Measurements from ENCODE around the gene MPC1L. TPM values are rescaled to one million over a fixed set of nuclear protein-coding genes. Genes with fewer than 3 reads are reported as not detected.
"Not testable (repeated sequence)": the region's sequence is repeated elsewhere in the genome, so short reads cannot be mapped to it uniquely, and the experiment has no call there.

MPC1L gene
- not detected for total RNA-seq

DNA sequence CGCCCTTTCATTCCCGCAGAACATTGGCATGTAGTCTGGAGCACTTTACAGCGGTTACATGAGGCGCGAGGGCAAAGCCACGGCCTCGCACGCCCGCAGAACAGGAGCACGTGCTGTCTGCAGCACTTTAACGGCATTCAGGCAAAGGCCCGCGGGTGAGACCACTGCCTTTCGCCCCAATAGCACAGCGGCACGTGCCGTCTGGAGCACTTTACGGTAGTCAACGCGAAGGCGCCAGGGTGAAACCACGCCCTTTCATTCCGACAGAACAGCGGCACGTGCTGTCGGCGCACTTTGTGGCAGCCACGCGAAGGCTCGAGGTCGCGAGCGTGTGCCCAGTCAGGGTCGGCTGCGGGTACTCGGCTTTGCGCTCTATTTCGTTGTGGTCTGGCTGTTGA is at the start of gene MPC1L:
Gene MPC1L, plus strand, starts transcription at position 290 of the 398 bp plus-strand sequence. CDS start 138 bp downstream, outside the sequence.
- no peak within 1 kb of the TSS for H3K4me3 ChIP-seq
- DNase-seq (ENCODE audit: low spot score in 2 of 2), result no peak
- peaks cover 3 to 6% of the 10 kb centered on the region in 2 donors for H3K9me3 ChIP-seq
- no peak for TF ChIP-seq POLR2A (IDR thresholded peaks at IDR 0.05)
- TF ChIP-seq, protein P1, sequence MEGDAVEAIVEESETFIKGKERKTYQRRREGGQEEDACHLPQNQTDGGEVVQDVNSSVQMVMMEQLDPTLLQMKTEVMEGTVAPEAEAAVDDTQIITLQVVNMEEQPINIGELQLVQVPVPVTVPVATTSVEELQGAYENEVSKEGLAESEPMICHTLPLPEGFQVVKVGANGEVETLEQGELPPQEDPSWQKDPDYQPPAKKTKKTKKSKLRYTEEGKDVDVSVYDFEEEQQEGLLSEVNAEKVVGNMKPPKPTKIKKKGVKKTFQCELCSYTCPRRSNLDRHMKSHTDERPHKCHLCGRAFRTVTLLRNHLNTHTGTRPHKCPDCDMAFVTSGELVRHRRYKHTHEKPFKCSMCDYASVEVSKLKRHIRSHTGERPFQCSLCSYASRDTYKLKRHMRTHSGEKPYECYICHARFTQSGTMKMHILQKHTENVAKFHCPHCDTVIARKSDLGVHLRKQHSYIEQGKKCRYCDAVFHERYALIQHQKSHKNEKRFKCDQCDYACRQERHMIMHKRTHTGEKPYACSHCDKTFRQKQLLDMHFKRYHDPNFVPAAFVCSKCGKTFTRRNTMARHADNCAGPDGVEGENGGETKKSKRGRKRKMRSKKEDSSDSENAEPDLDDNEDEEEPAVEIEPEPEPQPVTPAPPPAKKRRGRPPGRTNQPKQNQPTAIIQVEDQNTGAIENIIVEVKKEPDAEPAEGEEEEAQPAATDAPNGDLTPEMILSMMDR (IDR thresholded peaks at IDR 0.05), result no peak
- TF ChIP-seq POLR2AphosphoS5 (IDR thresholded peaks at IDR 0.05), result no peak
- peaks cover 0 to 48% of the 10 kb centered on the region in 2 donors for H3K27me3 ChIP-seq
- no peaks in the 10 kb centered on the region for H3K4me1 ChIP-seq
- H3K36me3 ChIP-seq, result no peaks in the 10 kb centered on the region
- intact Hi-C loops (cut with DNase I; ENCODE audit: low total_unique reads), result no loop called here
- no peak within 1 kb of the TSS for H3K27ac ChIP-seq

DNA sequence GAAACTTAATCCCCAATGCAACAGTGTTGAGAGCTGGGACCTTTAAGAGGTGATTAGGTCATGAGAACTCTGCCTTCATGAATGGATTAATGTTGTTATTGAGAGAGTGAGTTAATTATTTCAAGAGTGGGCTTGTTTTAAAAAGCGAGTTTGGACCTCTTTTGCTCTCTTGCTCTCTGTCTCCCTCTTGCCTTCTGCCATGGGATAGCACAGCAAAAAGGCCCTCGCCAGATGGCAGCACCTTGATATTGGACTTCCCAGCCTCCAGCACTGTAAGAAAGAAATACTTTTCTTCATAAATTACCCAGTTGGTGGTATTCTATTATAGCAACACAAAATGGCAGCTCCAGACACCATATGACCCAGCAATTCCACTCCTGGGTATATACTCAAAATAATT is 49.5 kb upstream of the MPC1L start:
- Histone ChIP-seq H3K9me3 (no peaks in the 10 kb centered on the region), H3K4me1 (no peaks in the 10 kb centered on the region), H3K36me3 (no peaks in the 10 kb centered on the region), H3K4me3 (no peak overlapping the region), H3K27ac (no peak overlapping the region), H3K27me3 (peaks cover 0 to 39% of the 10 kb centered on the region in 2 donors)
- intact Hi-C loops (cut with DNase I; ENCODE audit: low total_unique reads), result no loop called here
- DNase-seq (ENCODE audit: low spot score in 2 of 2), result no peak
- TF ChIP-seq POLR2A (IDR thresholded peaks at IDR 0.05) (no peak), POLR2AphosphoS5 (IDR thresholded peaks at IDR 0.05) (no peak)
- TF ChIP-seq, protein P1 (IDR thresholded peaks at IDR 0.05), result no peak

DNA sequence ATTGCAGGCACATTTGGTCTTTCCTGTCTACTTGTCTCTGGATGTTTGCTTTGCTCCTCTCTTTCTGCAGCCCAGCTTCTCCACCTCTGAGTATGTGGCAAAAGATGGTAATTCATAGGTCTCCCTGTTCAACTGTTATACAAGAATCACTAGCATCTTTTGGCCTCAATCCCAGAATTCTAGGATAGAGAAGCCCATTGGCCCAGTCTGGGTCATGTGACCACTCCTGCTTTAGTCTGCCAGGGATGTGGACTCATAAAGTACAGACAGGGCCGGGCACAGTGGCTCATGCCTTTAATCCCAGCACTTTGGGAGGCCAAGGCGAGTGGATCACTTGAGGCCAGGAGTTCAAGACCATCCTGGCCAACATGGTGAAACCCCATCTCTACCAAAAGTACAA is 47.8 kb upstream of the MPC1L start:
- H3K4me1 ChIP-seq; intact Hi-C loops (cut with DNase I; ENCODE audit: low total_unique reads); DNase-seq (ENCODE audit: low spot score in 2 of 2); H3K36me3 ChIP-seq; H3K9me3 ChIP-seq; H3K4me3 ChIP-seq; H3K27ac ChIP-seq: not testable (repeated sequence)
- peaks cover 0 to 28% of the 10 kb centered on the region in 2 donors for H3K27me3 ChIP-seq

DNA sequence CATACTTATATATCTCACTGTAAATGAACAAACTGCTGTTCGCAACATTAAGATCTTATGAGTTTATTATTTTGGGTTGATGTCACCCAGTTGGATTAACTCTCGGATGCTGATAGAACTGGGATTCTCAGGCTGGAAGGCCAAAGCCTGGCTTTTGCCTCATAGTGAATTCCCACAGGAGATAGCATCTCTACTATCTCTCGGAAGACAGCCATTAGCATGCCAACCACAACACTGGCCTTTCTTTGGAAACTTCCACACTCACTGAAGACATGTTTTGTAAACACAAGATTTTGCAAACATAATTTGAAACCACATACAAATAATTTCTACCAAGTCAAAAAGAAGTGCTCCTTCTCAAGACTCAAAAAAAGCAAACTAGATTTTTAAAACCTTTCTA is 46.9 kb upstream of the MPC1L start:
- Histone ChIP-seq H3K27ac (no peak overlapping the region), H3K27me3 (peaks cover 0 to 25% of the 10 kb centered on the region in 2 donors), H3K4me3 (no peak overlapping the region), H3K9me3 (no peaks in the 10 kb centered on the region), H3K36me3 (no peaks in the 10 kb centered on the region), H3K4me1 (no peaks in the 10 kb centered on the region)
- TF ChIP-seq POLR2A (IDR thresholded peaks at IDR 0.05), result no peak
- no peak for TF ChIP-seq POLR2AphosphoS5 (IDR thresholded peaks at IDR 0.05)
- TF ChIP-seq, protein P1 (IDR thresholded peaks at IDR 0.05), result no peak
- DNase-seq (ENCODE audit: low spot score in 2 of 2), result no peak
- intact Hi-C loops (cut with DNase I; ENCODE audit: low total_unique reads), result no loop called here

DNA sequence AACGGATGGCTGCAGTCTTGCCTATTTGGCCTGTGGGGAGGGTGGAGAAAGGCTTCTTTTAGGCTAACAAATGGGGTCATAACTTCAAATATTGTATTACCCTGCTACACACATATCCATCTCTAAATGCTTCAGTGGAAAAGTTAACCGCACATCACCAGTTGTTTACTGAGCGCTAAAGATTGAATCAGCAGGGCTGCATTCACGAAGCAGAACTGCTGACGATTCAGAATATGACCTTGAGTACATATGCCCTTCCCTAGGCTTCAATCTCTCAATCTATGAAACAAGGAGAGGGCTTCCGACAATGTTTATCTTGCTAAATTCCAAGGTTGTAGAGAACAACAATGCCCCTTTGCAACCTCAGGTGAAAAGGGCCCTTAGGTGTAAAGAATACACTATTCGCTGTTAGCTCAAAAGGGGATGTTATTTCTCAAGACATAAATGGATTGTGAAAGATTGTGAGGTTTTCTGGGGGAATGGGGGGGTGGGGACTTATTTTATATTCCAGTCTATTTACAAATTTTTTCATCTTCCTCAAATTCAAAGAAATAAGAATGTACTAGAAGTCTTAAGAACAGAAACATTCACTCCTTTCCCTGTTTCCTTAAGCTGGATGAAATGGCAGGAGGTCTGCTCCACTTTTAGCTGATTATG is 45.1 kb upstream of the MPC1L start:
- intact Hi-C loops (cut with DNase I; ENCODE audit: low total_unique reads), result no loop called here
- Histone ChIP-seq H3K27ac (no peak overlapping the region), H3K4me3 (no peak overlapping the region), H3K27me3 (peaks cover 0 to 27% of the 10 kb centered on the region in 2 donors), H3K36me3 (no peaks in the 10 kb centered on the region), H3K4me1 (no peaks in the 10 kb centered on the region), H3K9me3 (no peaks in the 10 kb centered on the region)
- DNase-seq (ENCODE audit: low spot score in 2 of 2), result no peak
- TF ChIP-seq, protein P1 (IDR thresholded peaks at IDR 0.05), result no peak
- no peak for TF ChIP-seq POLR2A (IDR thresholded peaks at IDR 0.05)
- no peak for TF ChIP-seq POLR2AphosphoS5 (IDR thresholded peaks at IDR 0.05)

Data from breast epithelium (tissue), 4 donors.